ENCODE data around the gene RAD23A.

DNA sequence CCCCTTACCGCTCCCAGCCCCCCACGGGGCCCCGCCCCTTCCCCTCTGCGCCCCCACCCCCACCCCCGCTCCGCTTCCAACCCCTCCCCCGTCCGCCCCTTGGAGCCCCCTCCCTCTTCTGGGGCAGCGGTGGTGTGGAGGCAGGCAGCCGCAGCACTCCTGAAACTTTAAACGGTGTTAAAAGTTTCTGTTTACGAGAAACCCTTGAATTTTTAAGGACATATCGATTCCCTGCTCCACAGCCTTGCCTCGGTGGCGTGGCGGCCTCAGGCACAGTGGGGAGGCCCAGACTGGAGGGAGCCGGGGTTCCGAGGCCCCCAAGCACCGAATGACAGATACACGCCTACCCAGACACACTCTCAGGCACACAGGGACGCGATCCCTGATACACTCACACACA lies 44.8 kb downstream of the RAD23A start:
- TF ChIP-seq, protein P1, sequence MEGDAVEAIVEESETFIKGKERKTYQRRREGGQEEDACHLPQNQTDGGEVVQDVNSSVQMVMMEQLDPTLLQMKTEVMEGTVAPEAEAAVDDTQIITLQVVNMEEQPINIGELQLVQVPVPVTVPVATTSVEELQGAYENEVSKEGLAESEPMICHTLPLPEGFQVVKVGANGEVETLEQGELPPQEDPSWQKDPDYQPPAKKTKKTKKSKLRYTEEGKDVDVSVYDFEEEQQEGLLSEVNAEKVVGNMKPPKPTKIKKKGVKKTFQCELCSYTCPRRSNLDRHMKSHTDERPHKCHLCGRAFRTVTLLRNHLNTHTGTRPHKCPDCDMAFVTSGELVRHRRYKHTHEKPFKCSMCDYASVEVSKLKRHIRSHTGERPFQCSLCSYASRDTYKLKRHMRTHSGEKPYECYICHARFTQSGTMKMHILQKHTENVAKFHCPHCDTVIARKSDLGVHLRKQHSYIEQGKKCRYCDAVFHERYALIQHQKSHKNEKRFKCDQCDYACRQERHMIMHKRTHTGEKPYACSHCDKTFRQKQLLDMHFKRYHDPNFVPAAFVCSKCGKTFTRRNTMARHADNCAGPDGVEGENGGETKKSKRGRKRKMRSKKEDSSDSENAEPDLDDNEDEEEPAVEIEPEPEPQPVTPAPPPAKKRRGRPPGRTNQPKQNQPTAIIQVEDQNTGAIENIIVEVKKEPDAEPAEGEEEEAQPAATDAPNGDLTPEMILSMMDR (IDR thresholded peaks at IDR 0.05): no peak
- no peak for TF ChIP-seq ZFX (IDR thresholded peaks at IDR 0.05; ENCODE audit: borderline replicate concordance)
